Fibroblast of lung (primary cell): Measurements from ENCODE around the gene TTC9B.

Source experiments
- CTCF ChIP-seq, 2 donors: IDR thresholded peaks in 1 of 2; conservative IDR thresholded peaks in 1 of 2; 1 replicate in 1 of 2; 2 replicates in 1 of 2; pipeline ENCODE4 v1.5.1; 2011 to 2012; ENCODE audit warnings: low read length in 2 of 2, control low read depth in 1 of 2, inconsistent platforms in 1 of 2, low read depth in 1 of 2, mild to moderate bottlenecking in 1 of 2
- EZH2 ChIP-seq: IDR thresholded peaks from 2 replicates; pipeline ENCODE4 v1.5.1; 2012; ENCODE audit warnings: low read length, control low read depth, mild to moderate bottlenecking; ENCODE audit errors: missing control alignments

GRCh38 chr19:40204381-40204780, 13.8 kb downstream of the TTC9B start:
- TF ChIP-seq CTCF (conservative IDR thresholded peaks at IDR 0.05 in 1 of 2, IDR thresholded peaks at IDR 0.05 in 1 of 2; ENCODE audit: low read depth in 1 of 2, low read length in 2 of 2) (no peak), EZH2 (no peak)
